ENCODE data around the gene COG1.

The COG1 gene

DNA sequence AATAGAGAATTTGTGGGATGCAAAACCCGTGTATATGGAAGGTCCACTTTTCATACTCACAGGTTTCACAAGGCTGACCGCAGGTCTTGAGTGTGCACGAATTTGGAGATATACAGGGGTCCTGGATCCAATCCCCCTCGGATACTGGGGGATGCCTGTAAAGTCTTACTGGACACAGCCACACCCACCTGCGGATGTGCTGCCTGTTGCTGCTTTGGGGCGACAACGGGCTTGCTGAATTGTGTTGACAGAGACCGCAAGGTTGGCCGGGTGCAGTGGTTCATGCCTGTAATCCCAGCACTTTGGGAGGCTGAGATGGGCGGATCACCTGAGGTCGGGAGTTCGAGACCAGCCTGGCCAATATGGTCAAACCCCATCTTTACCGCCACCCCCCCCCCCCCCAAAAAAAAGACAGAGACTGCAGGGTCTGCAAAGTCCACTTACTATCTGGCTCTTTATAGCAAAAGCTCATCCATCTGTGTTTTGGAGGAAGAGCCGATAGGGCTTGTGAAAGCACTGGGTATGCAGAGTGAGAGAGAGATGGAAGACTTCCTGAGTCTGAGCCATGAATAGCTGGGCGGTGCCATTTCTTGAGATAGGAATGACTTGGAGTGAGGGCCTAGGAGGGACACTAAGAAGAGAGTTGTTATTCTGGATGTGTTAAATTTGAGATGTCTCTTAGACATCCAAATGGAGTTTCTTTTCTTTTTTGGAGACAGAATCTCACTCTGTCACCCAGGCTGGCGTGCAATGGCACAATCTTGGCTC, 6.4 kb upstream of the COG1 start:
- DNase-seq (ENCODE audit: low read depth), result no peak
- TF ChIP-seq, protein P1, sequence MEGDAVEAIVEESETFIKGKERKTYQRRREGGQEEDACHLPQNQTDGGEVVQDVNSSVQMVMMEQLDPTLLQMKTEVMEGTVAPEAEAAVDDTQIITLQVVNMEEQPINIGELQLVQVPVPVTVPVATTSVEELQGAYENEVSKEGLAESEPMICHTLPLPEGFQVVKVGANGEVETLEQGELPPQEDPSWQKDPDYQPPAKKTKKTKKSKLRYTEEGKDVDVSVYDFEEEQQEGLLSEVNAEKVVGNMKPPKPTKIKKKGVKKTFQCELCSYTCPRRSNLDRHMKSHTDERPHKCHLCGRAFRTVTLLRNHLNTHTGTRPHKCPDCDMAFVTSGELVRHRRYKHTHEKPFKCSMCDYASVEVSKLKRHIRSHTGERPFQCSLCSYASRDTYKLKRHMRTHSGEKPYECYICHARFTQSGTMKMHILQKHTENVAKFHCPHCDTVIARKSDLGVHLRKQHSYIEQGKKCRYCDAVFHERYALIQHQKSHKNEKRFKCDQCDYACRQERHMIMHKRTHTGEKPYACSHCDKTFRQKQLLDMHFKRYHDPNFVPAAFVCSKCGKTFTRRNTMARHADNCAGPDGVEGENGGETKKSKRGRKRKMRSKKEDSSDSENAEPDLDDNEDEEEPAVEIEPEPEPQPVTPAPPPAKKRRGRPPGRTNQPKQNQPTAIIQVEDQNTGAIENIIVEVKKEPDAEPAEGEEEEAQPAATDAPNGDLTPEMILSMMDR (IDR thresholded peaks at IDR 0.05; ENCODE audit: control insufficient read depth, extremely low read depth, insufficient read depth), result no peak
- no peak overlapping the region for H3K4me3 ChIP-seq (ENCODE audit: low read depth, low read length)

DNA sequence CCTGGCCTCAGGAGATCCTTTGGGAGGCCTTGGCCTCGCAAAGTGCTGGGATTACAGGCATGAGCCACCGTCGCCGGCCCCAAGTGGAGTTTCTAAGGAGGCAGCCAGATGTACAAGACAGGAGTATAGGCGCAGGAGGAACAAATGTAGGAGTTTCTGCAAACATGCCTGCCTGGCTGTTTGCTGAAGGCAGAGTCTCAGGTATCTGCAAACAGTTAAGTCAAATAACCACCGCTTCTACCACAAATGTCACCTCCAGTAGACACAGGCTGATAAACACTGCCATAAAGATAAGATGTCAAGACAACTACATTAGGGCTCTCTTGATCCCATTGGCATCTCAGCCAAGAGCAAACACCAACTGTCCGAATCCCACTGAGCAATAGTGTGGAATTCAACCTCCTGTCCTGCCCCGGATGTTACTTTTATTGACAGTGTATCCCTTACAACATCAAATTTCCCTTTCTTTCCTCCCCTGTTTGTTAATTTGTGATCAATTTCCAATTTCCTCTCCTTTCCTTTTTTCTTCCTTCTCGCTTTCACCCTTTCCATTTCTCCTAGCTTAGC, 5.6 kb upstream of the COG1 start:
- H3K4me3 ChIP-seq (ENCODE audit: low read depth, low read length), result no peak overlapping the region
- DNase-seq (ENCODE audit: low read depth), result peak; percentile 72
- TF ChIP-seq, protein P1 (IDR thresholded peaks at IDR 0.05; ENCODE audit: control insufficient read depth, extremely low read depth, insufficient read depth), result no peak

DNA sequence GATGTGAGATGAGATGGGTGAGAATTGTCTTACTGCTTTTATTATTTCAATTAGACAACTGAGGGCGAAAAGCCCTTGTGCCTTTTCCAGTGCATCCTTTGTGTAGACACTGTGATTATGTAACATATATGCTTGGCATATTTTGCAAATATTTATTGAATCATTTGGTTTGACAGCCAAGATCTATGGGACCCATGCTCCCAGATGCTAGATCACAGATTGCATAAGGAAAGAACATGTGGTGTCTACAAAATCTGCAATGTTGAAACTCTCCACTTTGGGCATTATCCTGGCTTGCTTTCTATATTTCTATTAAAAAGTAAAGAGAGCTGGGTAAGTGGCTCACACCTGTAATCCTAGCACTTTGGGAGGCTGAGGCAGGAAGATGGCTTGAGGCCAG, 4.8 kb upstream of the COG1 start:
- TF ChIP-seq, protein P1 (IDR thresholded peaks at IDR 0.05; ENCODE audit: control insufficient read depth, extremely low read depth, insufficient read depth), result no peak
- no peak for DNase-seq (ENCODE audit: low read depth)

DNA sequence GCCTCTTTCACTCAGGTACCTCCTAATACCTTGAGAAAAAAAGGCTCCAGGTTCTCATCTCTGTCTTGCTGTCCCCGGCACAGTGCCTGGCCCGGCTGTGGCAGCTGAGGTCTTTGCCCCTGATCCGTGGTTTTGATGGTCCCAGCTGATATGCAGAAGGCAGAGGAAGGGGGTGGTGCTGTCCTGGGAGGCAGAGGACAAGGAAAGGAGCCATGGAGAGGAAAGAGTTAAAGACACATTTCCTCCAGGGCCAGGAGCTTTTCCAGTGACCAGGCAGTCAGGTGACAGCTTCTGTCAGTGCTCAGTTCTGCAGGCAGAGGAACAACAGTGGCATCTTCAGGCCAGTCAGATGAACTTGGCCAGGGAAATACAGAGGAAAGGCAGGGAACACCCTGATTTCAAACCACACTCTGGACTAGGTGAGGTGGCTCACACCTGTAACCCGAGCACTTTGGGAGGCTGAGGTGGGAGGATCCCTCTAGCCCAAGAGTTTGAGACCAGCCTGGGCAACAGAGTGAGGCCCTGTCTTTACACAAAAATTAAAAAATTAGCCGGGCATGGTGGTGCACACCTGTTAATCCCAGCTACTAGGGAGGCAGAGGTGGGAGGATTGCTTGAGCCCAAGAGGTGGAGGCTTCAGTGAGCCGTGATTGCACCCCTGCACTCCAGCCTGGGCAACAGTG, 3.3 kb upstream of the COG1 start:
- no peak overlapping the region for H3K4me3 ChIP-seq (ENCODE audit: low read depth, low read length)
- DNase-seq (ENCODE audit: low read depth), result peak; percentile 67
- TF ChIP-seq, protein P1 (IDR thresholded peaks at IDR 0.05; ENCODE audit: control insufficient read depth, extremely low read depth, insufficient read depth), result peak; percentile 98

More for the DNA sequence above, 4.8 kb upstream of the COG1 start:
- H3K4me3 ChIP-seq (ENCODE audit: low read depth, low read length), result no peak overlapping the region

DNA sequence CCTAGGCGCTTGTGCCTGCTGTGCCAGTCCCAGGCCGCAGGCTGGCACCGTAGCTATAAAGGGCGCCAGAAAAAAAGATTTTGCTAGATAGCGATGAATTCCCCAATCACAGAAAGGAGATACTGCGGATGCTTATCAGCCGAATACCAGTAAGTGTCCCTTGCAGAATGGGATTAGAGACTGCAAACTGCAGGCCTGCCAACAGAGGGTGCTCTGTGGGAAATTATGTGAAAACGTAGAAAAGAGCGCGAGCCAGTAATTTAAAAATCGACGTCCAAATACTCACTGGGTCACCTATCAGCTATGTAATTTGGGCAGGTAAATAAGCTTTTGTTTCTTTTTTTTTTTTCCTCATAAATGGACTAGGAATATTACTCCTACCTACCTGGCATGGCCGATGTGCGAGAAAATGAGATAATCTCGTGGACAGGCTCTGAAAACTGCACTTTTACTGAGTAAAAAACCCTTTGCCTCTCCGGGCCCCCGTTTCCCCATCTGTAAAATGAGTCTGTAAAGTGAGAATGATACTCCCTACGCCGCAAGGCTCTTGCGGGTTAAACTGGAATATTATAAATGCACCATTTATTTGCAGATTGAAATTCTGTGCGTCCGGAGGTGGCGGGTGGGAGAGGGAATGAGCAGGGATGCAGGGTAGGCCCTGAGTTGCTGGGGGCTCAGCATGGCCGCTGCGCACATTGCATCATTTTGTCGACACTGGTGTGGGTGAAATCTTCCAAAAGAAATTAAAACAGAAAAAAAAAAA, 1.2 kb upstream of the COG1 start:
- H3K4me3 ChIP-seq (ENCODE audit: low read depth, low read length), result peak overlapping the region; percentile 87
- TF ChIP-seq, protein P1 (IDR thresholded peaks at IDR 0.05; ENCODE audit: control insufficient read depth, extremely low read depth, insufficient read depth), result peak; percentile 85
- DNase-seq (ENCODE audit: low read depth), result peak; percentile 57

DNA sequence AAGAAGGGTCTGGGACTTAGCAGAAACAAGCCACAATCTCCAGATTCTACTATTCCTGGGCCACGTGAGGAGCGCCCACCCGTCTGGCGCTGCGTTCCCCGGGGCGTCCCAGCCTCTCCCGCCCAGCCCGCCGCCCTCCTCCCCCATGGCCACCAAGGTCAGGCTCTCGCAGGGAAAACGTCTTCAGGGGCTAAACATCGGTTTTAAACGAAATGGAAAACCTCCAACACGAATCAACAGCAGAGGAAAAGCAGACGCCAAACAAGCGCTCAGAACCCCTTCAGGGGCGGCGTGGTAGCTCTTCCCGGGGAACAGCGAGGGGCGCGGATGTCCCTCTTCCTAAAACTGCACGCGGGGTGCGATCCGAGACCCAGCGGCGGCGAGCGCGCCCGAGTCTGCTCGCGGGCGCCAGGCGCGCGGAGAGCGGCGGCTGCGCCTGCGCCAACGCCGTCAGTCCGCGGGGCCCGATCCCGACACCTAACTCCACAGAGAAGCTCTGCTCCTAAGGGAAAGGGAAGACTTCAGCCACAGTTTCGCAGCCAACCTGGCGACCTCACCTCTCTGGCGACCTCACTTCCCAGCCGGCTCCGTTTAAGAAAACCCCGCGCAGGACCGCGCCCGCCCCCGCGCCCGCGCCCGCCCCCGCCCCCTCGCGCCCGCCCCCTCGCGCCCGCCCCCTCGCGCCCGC, 505 bp upstream of the COG1 start:
- DNase-seq (ENCODE audit: low read depth), result no peak
- peak overlapping the region; percentile 87 for H3K4me3 ChIP-seq (ENCODE audit: low read depth, low read length)
- TF ChIP-seq, protein P1 (IDR thresholded peaks at IDR 0.05; ENCODE audit: control insufficient read depth, extremely low read depth, insufficient read depth), result no peak

All from LNCaP clone FGC (cell line).